ENCODE data around the gene SRSF1.

Gene SRSF1

GRCh38 chr17:57953705-57954396 lies 53.2 kb downstream of the SRSF1 start:
- TF ChIP-seq POU2F2 (IDR thresholded peaks at IDR 0.05; ENCODE audit: low read depth, low read length), result no peak
- TF ChIP-seq SPI1 (IDR thresholded peaks at IDR 0.05; ENCODE audit: low read depth, low read length), result no peak
- TF ChIP-seq POLR2A (IDR thresholded peaks at IDR 0.05; ENCODE audit: low read depth, low read length), result no peak
- TF ChIP-seq TAF1 (IDR thresholded peaks at IDR 0.05; ENCODE audit: low read depth, low read length), result no peak
- TF ChIP-seq POLR2AphosphoS5 (IDR thresholded peaks at IDR 0.05; ENCODE audit: low read depth, low read length), result no peak
- no peak for TF ChIP-seq PAX5 (IDR thresholded peaks at IDR 0.05; ENCODE audit: insufficient read depth, low read length, severe bottlenecking)
- DNase-seq (ENCODE audit: insufficient read length, low spot score), result no peak
- FAIRE-seq, result no peak
